Cardiac ventricle fibroblast (primary cell): ENCODE data around the gene SPOPL. TPM values are rescaled to one million over a fixed set of nuclear protein-coding genes. Genes with fewer than 3 reads are reported as not detected.

Experiments
- total RNA-seq: library from RNA; depleted of rRNA; stranded (reverse); fragments of >200 nt; gene quantifications from 2 replicates; pipeline ENCODE4 v1.2.3, GENCODE V29; 2015

The SPOPL gene
- total RNA-seq: 9.1 and 12.4 TPM in 2 replicates

DNA sequence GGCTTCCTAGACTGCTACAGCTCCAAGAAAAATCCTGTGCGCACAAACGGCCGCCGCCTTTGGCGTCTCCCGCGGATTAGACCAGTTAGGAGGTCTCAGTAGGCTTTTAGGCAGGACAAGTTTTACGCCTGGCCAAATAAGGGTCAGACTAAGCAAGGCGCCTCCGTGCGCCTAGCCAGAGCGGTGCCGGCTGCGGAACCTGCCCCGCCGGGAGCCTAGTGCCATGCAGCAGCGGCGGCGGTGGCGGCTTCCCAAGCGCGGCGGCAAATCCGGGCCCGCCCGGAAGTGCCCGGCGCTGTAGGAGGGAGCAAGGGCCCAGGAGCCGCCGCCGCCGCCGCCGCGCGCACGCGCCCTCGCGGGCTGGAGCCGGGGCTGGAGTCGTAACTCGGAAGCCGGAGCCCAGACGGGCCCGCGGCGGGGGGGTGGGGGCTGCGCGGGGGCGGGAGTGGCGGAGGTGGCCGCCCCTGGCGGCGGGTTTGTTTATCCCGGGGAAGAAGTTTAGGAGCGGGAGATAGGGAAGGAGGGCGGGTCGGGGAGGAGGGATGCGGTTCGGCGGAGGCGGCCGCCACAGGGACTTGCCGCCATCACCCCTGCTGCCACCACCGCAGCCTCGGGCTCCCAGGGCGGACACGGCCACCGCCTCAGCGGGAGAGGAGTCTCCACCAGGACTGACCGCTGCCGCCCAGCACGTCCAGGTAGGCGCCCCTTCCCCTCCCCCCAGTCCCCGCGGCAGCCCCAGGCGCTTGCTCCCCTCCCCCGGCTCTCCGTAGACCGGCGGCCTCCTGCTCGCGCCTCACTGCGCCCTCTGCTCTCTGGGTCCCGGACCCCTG, at the start of gene SPOPL:
Gene SPOPL (plus strand): TSS at position 346 of the 830 bp plus-strand sequence. CDS start 48,447 bp downstream, outside the sequence.

